GM12878 (cell line): ENCODE results near the gene GPR4. TPM values are rescaled to one million over a fixed set of nuclear protein-coding genes. Genes with fewer than 3 reads are reported as not detected.

Source experiments
- ATAC-seq: fragments of 200-7000 bp; cut with Tn5 transposase; 3 replicates; pipeline ENCODE4 v1.9.1; 2020; ENCODE audit warnings: mild to moderate bottlenecking, moderate library complexity
- BruUV-seq: library from RNA; stranded (reverse); fragments of 400-500 nt; replicated peaks from 2 replicates; lab custom pipeline; 2021; lab: Mats Ljungman, UMichigan
- CTCF ChIA-PET: fragments of 300-600 bp; sonication (Branson Sonifier 250); formaldehyde crosslinking; extraction: SDS; loops from one replicate; lab custom pipeline; 2021; ENCODE audit warnings: inconsistent platforms; lab: Yijun Ruan, JAX
- POLR2A ChIA-PET: fragments of 350-600 bp; formaldehyde crosslinking; extraction: SDS; loops from one replicate; lab custom pipeline; 2021; ENCODE audit warnings: inconsistent platforms; lab: Charles Lee
- RAD21 ChIA-PET: fragments of 300-600 bp; sonication (Branson Sonifier 250); formaldehyde crosslinking; loops from one replicate; lab custom pipeline; 2023; ENCODE audit warnings: antibody characterized with exemption; ENCODE audit not compliant: unreplicated experiment; lab: Charles Lee
- SMC1A ChIA-PET: fragments of 300-600 bp; sonication (Branson Sonifier 250); formaldehyde crosslinking; loops from one replicate; lab custom pipeline; 2023; ENCODE audit not compliant: unreplicated experiment, uncharacterized antibody; lab: Charles Lee
- DNase-seq: peaks from one replicate; pipeline ENCODE4 v3.0.0-alpha.2; 2011; ENCODE audit warnings: low read depth, low spot score
- FAIRE-seq: peaks from 3 replicates; lab custom pipeline; 2011; peaks lifted over from hg19 to GRCh38; lab: Jason Lieb, UNC
- H2AFZ ChIP-seq: 2 replicates; pipeline ENCODE4 v1.6.0; 2011; ENCODE audit warnings: low read depth, low read length, control low read depth; ENCODE audit not compliant: control insufficient read depth
- H3K27ac ChIP-seq: 2 replicates; pipeline ENCODE4 v1.5.1; 2011; ENCODE audit warnings: control low read depth; ENCODE audit not compliant: control insufficient read depth, insufficient read depth
- H3K27me3 ChIP-seq, 2 experiments: replicated peaks in 1 of 2; 2 replicates each; pipeline versions ENCODE4 v1.6.0 to v1.6.1; 2011; ENCODE audit warnings: low read length in 1 of 2; ENCODE audit not compliant: control insufficient read depth in 2 of 2, insufficient read depth in 2 of 2
- H3K36me3 ChIP-seq, 2 experiments: 2 replicates each; pipeline ENCODE4 v1.5.1; 2011; ENCODE audit warnings: low read length in 1 of 2; ENCODE audit not compliant: control insufficient read depth in 2 of 2, insufficient read depth in 2 of 2
- H3K4me1 ChIP-seq: 2 replicates; pipeline ENCODE4 v1.6.1; 2011; ENCODE audit warnings: mild to moderate bottlenecking, low read length, moderate library complexity, mixed read lengths; ENCODE audit not compliant: control insufficient read depth, insufficient read depth
- H3K4me2 ChIP-seq: 2 replicates; pipeline ENCODE4 v1.6.0; 2011; ENCODE audit warnings: control low read depth; ENCODE audit not compliant: control insufficient read depth, insufficient read depth
- H3K4me3 ChIP-seq: fragments of 200-600 bp; sonication (generic); 2 replicates; pipeline ENCODE4 v1.5.1; 2016
- H3K79me2 ChIP-seq: 2 replicates; pipeline ENCODE4 v1.6.0; 2011; ENCODE audit warnings: low read length; ENCODE audit not compliant: control insufficient read depth, insufficient read depth
- H3K9ac ChIP-seq: 2 replicates; pipeline ENCODE4 v1.8.0; 2011; ENCODE audit warnings: low read length, control low read depth, mixed read lengths; ENCODE audit not compliant: control insufficient read depth, insufficient read depth
- H3K9me3 ChIP-seq: replicated peaks from 3 replicates; pipeline ENCODE4 v1.5.1; 2011; ENCODE audit warnings: mild to moderate bottlenecking, low read length; ENCODE audit not compliant: control insufficient read depth, insufficient read depth
- H4K20me1 ChIP-seq: 2 replicates; pipeline ENCODE4 v1.6.0; 2011; ENCODE audit not compliant: control insufficient read depth, insufficient read depth
- BCL11A ChIP-seq: IDR thresholded peaks from 2 replicates; pipeline ENCODE4 v1.6.1; 2011; ENCODE audit warnings: low read depth, low read length
- CREB1 ChIP-seq: IDR thresholded peaks from 2 replicates; pipeline ENCODE4 v1.6.1; 2012; ENCODE audit warnings: low read depth, mild to moderate bottlenecking, inconsistent platforms
- CREM ChIP-seq: IDR thresholded peaks from 2 replicates; pipeline ENCODE4 v1.6.1; 2014; ENCODE audit warnings: antibody characterized with exemption, low read depth
- ETV6 ChIP-seq, 2 experiments: fragments of 450-650 bp in 1 of 2; IDR thresholded peaks in 1 of 2; conservative IDR thresholded peaks in 1 of 2; 2 replicates each; pipeline ENCODE4 v1.6.1; 2014; ENCODE audit warnings: antibody characterized with exemption in 1 of 2, borderline replicate concordance in 1 of 2, low read depth in 1 of 2, mild to moderate bottlenecking in 1 of 2, moderate library complexity in 1 of 2
- FOXK2 ChIP-seq: fragments of 450-650 bp; IDR thresholded peaks from 2 replicates; pipeline ENCODE4 v1.6.1; 2017; ENCODE audit warnings: mild to moderate bottlenecking, moderate library complexity
- KAT2A ChIP-seq: conservative IDR thresholded peaks from 2 replicates; pipeline ENCODE4 v1.6.1; 2011; ENCODE audit warnings: low read depth, low read length; ENCODE audit not compliant: control insufficient read depth
- MEF2B ChIP-seq: fragments of 450-650 bp; IDR thresholded peaks from 2 replicates; pipeline ENCODE4 v1.6.1; 2018; ENCODE audit warnings: mild to moderate bottlenecking, moderate library complexity; ENCODE audit not compliant: partially characterized antibody, poor library complexity, severe bottlenecking
- MTA3 ChIP-seq: IDR thresholded peaks from 2 replicates; pipeline ENCODE4 v1.6.1; 2012; ENCODE audit warnings: low read length, inconsistent platforms, borderline replicate concordance
- NR2C1 ChIP-seq: fragments of 450-650 bp; IDR thresholded peaks from 2 replicates; pipeline ENCODE4 v1.6.1; 2017; ENCODE audit warnings: antibody characterized with exemption, mild to moderate bottlenecking, moderate library complexity
- NR2C2 ChIP-seq: IDR thresholded peaks from 2 replicates; pipeline ENCODE4 v1.6.1; 2011; ENCODE audit warnings: borderline replicate concordance, low read depth; ENCODE audit not compliant: control insufficient read depth, insufficient read length
- PML ChIP-seq: IDR thresholded peaks from 2 replicates; pipeline ENCODE4 v1.6.1; 2012; ENCODE audit warnings: low read length, inconsistent platforms
- POLR2AphosphoS2 ChIP-seq: IDR thresholded peaks from 2 replicates; pipeline ENCODE4 v1.6.1; 2011; ENCODE audit warnings: low read depth, mild to moderate bottlenecking, low read length, improper control_type of control experiment, moderate library complexity
- SMAD5 ChIP-seq: IDR thresholded peaks from 2 replicates; pipeline ENCODE4 v1.6.1; 2016; ENCODE audit warnings: antibody characterized with exemption, low read depth
- STAT3 ChIP-seq: IDR thresholded peaks from 2 replicates; pipeline ENCODE4 v1.6.1; 2011; ENCODE audit warnings: low read depth, low read length, improper control_type of control experiment
- ZNF384 ChIP-seq: IDR thresholded peaks from 2 replicates; pipeline ENCODE4 v1.6.1; 2012; ENCODE audit warnings: low read depth, mild to moderate bottlenecking, low read length, improper control_type of control experiment, borderline replicate concordance
- WGBS: methylation state at CpG from one replicate; pipeline ENCODE4 v1.1.6; 2016; ENCODE audit warnings: low lambda C conversion rate; ENCODE audit not compliant: insufficient replicate concordance, insufficient coverage; ENCODE audit errors: missing lambda C conversion rate; 5-methylcytosine and 5-hydroxymethylcytosine counted together
- in situ Hi-C: fragments of 300-500 bp; cut with MboI; formaldehyde crosslinking; loops from 9 replicates; pipeline ENCODE4 v1.14.3; 2018; ENCODE audit warnings: mixed read lengths
- intact Hi-C: fragments of 100-400 bp; cut with micrococcal nuclease; formaldehyde crosslinking; loops from one replicate; pipeline ENCODE4 v1.14.2; 2022; ENCODE audit not compliant: unreplicated experiment
- polyA plus RNA-seq, 11 experiments: library from polyadenylated mRNA; depleted of rRNA in 4 of 11; unstranded in 6 of 11; stranded (reverse) in 5 of 11; fragments of >200 nt; fragmentation: Nextera tagmentation in 4 of 11; fragmentation: Illumina TruSeq in 1 of 11; extraction: Ambion mirVana in 4 of 11; extraction: Trizol in 1 of 11; gene quantifications; 1 replicate in 1 of 11; 2 replicates in 10 of 11; pipeline versions ENCODE4 v1.2.1 to v1.2.3, GENCODE V29; 2011 to 2016; ENCODE audit warnings: inconsistent platforms in 2 of 11, missing spikeins in 2 of 11, low read depth in 1 of 11
- total RNA-seq, 4 experiments: library from RNA; depleted of rRNA in 3 of 4; stranded (reverse); fragments of >200 nt in 3 of 4; fragmentation: Illumina TruSeq in 1 of 4; extraction: Trizol in 1 of 4; gene quantifications; 2 replicates each; pipeline versions ENCODE4 v1.2.1 to v1.2.3, GENCODE V29; 2013 to 2021
- TF ChIP-seq, protein P1 (sequence below): IDR thresholded peaks from 2 replicates; pipeline ENCODE4 v1.6.1; 2011; ENCODE audit warnings: borderline replicate concordance, low read depth, mild to moderate bottlenecking, moderate library complexity, mixed read lengths, low read length; ENCODE audit not compliant: insufficient read depth; ENCODE audit errors: extremely low read length
- TF ChIP-seq, protein P2 (sequence below): fragments of 450-650 bp; IDR thresholded peaks from 2 replicates; pipeline ENCODE4 v1.6.1; 2018; ENCODE audit warnings: mild to moderate bottlenecking, low read depth, moderate library complexity; ENCODE audit not compliant: partially characterized antibody
- TF ChIP-seq, protein P3 (sequence below): IDR thresholded peaks from 2 replicates; pipeline ENCODE4 v1.6.1; 2012; ENCODE audit warnings: low read length, inconsistent platforms

The GPR4 gene
- total and polyA plus RNA-seq, 10 of the 15 experiments (the other 5 are each of a cell fraction or from before 2014, with no cell fraction given): not detected

DNA sequence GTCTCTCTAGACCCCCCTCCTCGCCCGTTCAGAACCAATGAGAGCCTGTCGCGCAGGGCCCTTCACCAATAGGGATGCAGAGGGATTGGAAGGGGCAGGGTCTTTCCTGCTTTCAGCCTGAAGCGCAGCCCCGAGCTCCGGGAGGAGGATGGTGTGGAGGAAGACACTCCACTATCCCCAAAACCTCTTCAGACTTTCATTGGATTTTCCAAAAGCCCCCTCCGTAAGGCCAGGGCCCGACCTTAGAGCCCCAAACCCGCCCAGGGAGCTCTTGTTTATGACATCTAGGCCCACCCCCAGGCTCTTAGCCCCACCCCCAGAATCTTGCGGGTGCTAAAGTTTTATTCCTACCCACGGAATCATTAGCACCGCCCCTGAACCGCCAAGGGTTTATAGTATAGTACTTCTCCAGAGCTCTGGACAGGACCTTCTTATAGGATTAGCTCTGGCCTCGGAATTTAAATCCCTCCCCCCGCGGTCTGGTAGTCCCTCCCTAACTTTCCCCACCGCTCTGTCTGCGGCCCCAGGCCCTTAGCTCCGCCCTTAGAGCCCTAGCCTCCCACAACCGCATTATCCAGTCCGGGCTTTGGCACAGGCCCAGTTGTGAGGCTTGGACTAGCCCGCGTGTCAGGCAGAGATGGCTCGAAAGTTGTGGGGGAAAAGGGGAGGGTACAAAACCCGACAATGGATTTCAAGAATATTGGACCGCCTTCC is 43.8 kb upstream of the GPR4 start:
- in situ Hi-C loops: loop anchor here (10.0 kb wide), 1 partner anchor 121 kb away; no protein-coding TSS in a partner anchor
- no peaks in the 10 kb centered on the region for H3K27me3 ChIP-seq
- no peaks in the 10 kb centered on the region for H3K79me2 ChIP-seq
- SMC1A ChIA-PET: interaction anchor here (0.7 to 3.1 kb wide), 12 partner anchors 18 to 206 kb away, joined by 3 to 11 read pairs (median 3); partner anchors contain the start of gene QPCTL
- peak; percentile 65 for DNase-seq
- intact Hi-C loops: loop anchor here (2.0 to 10.0 kb wide), 2 partner anchors 23 to 241 kb away; partner anchors contain the start of genes GIPR, POLR1G and PPP1R13L
- peak overlapping the region; percentile 51; the same call in 1 of the 2 replicates for H3K9ac ChIP-seq
- under 1% methylated on average over 26 of the region's 27 CpGs for WGBS
- CTCF ChIA-PET: interaction anchor here (0.6 to 1.7 kb wide), 13 partner anchors 15 to 207 kb away, joined by 3 to 15 read pairs (median 5); partner anchors contain the start of genes FBXO46, QPCTL and SNRPD2
- peak overlapping the region; percentile 40; the same call in 1 of the 2 replicates for H3K27ac ChIP-seq
- no peaks in the 10 kb centered on the region for H3K36me3 ChIP-seq
- peak overlapping the region; percentile 23 for H3K4me2 ChIP-seq
- RAD21 ChIA-PET: interaction anchor here (0.6 to 2.2 kb wide), 25 partner anchors 9 to 240 kb away, joined by 3 to 14 read pairs (median 3); partner anchors contain the start of genes FOSB, GIPR, QPCTL and SIX5
- H3K4me3 ChIP-seq: peak overlapping the region; percentile 63; the same call in 1 of the 2 replicates
- H4K20me1 ChIP-seq: no peaks in the 10 kb centered on the region
- no peaks in the 10 kb centered on the region for H3K9me3 ChIP-seq
- POLR2A ChIA-PET: interaction anchor here (0.6 to 1.3 kb wide), 16 partner anchors 9 to 176 kb away, joined by 3 to 9 read pairs (median 4); partner anchors contain the start of genes GIPR, OPA3, QPCTL and SIX5
- BruUV-seq: no TSS peak
- peak overlapping the region; percentile 93 for H2AFZ ChIP-seq
- H3K4me1 ChIP-seq: peaks cover 16% of the 10 kb centered on the region
- ATAC-seq: peak; percentile 62
- FAIRE-seq: peak; percentile 72
- TF ChIP-seq CREB1: no peak
- TF ChIP-seq ZNF384: no peak
- no peak for TF ChIP-seq STAT3
- TF ChIP-seq FOXK2: no peak
- no peak for TF ChIP-seq ETV6 (conservative IDR thresholded peaks at IDR 0.05 in 1 of 2, IDR thresholded peaks at IDR 0.05 in 1 of 2; ENCODE audit: borderline replicate concordance in 1 of 2, low read depth in 1 of 2)
- TF ChIP-seq, protein P1, sequence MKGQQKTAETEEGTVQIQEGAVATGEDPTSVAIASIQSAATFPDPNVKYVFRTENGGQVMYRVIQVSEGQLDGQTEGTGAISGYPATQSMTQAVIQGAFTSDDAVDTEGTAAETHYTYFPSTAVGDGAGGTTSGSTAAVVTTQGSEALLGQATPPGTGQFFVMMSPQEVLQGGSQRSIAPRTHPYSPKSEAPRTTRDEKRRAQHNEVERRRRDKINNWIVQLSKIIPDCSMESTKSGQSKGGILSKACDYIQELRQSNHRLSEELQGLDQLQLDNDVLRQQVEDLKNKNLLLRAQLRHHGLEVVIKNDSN: no peak
- TF ChIP-seq NR2C2: no peak
- no peak for TF ChIP-seq POLR2AphosphoS2
- TF ChIP-seq PML: no peak
- TF ChIP-seq BCL11A: 0 out of 2 replicates have a peak, but pooled peaks have one; percentile 21
- TF ChIP-seq KAT2A: no peak
- TF ChIP-seq SMAD5: no peak
- no peak for TF ChIP-seq NR2C1
- TF ChIP-seq, protein P2, sequence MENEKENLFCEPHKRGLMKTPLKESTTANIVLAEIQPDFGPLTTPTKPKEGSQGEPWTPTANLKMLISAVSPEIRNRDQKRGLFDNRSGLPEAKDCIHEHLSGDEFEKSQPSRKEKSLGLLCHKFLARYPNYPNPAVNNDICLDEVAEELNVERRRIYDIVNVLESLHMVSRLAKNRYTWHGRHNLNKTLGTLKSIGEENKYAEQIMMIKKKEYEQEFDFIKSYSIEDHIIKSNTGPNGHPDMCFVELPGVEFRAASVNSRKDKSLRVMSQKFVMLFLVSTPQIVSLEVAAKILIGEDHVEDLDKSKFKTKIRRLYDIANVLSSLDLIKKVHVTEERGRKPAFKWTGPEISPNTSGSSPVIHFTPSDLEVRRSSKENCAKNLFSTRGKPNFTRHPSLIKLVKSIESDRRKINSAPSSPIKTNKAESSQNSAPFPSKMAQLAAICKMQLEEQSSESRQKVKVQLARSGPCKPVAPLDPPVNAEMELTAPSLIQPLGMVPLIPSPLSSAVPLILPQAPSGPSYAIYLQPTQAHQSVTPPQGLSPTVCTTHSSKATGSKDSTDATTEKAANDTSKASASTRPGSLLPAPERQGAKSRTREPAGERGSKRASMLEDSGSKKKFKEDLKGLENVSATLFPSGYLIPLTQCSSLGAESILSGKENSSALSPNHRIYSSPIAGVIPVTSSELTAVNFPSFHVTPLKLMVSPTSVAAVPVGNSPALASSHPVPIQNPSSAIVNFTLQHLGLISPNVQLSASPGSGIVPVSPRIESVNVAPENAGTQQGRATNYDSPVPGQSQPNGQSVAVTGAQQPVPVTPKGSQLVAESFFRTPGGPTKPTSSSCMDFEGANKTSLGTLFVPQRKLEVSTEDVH: no peak
- TF ChIP-seq, protein P3, sequence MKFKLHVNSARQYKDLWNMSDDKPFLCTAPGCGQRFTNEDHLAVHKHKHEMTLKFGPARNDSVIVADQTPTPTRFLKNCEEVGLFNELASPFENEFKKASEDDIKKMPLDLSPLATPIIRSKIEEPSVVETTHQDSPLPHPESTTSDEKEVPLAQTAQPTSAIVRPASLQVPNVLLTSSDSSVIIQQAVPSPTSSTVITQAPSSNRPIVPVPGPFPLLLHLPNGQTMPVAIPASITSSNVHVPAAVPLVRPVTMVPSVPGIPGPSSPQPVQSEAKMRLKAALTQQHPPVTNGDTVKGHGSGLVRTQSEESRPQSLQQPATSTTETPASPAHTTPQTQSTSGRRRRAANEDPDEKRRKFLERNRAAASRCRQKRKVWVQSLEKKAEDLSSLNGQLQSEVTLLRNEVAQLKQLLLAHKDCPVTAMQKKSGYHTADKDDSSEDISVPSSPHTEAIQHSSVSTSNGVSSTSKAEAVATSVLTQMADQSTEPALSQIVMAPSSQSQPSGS: no peak
- peak; percentile 49; the same call in 1 of the 2 replicates for TF ChIP-seq CREM
- peak; percentile 10 for TF ChIP-seq MEF2B
- no peak for TF ChIP-seq MTA3
